H54 (cell line): ENCODE measurements around the gene KCNIP1.
A peak's percentile ranks its signal among the peaks of the same experiment; 100 is the strongest.
"Not testable (repeated sequence)": the region's sequence is repeated elsewhere in the genome, so short reads cannot be mapped to it uniquely, and the experiment has no call there.

Source experiments
- DNase-seq: peaks from one replicate; pipeline ENCODE4 v3.0.0; 2011; ENCODE audit warnings: low spot score, mixed read lengths; ENCODE audit not compliant: insufficient read length
- FAIRE-seq: peaks from 3 replicates; lab custom pipeline; 2011; peaks lifted over from hg19 to GRCh38; lab: Jason Lieb, UNC
- POLR2A ChIP-seq: IDR thresholded peaks from 2 replicates; pipeline ENCODE4 v1.6.1; 2011; ENCODE audit warnings: low read depth, mild to moderate bottlenecking, low read length

The KCNIP1 gene

GRCh38 chr5:170542691-170543293 is 39.0 kb downstream of the KCNIP1 start:
- DNase-seq (no peak), FAIRE-seq (no peak)
- TF ChIP-seq POLR2A, result no peak

DNA sequence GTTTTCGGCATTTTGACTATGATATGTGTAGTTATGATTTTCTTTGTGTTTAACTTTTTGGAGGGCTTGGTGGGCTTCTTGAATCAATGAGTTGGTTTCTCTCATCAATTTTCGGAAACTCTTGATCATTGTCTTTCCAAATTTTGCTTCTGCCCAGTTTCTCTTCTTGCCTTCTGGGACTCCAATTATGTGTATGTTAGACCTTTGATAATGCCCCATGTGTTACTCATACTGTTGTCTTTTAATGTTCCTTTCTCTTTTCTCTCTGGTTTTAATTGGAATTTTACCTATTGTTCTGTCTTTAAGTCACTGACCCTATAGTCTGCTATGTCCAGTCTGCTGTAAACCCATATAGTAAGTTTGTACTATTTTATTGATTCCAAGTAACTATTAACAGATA is 41.5 kb downstream of the KCNIP1 start:
- no peak for FAIRE-seq
- DNase-seq, result no peak
- TF ChIP-seq POLR2A, result no peak

- FAIRE-seq (no peak), DNase-seq (no peak)
- TF ChIP-seq POLR2A, result no peak
Measured at GRCh38 chr5:170545811-170546210, 42.0 kb downstream of the KCNIP1 start.

GRCh38 chr5:170546282-170546681 is 42.5 kb downstream of the KCNIP1 start:
- FAIRE-seq (no peak), DNase-seq (no peak)
- no peak for TF ChIP-seq POLR2A

- not testable (repeated sequence) for FAIRE-seq
Measured at GRCh38 chr5:170550382-170550781, 46.6 kb downstream of the KCNIP1 start.

GRCh38 chr5:170551076-170551475 is 47.3 kb downstream of the KCNIP1 start:
- no peak for DNase-seq
- TF ChIP-seq POLR2A, result no peak
- no peak for FAIRE-seq

More at GRCh38 chr5:170550382-170550781, 46.6 kb downstream of the KCNIP1 start:
- not testable (repeated sequence) for DNase-seq

- no peak for TF ChIP-seq POLR2A
- FAIRE-seq (no peak), DNase-seq (no peak)
Measured at GRCh38 chr5:170551622-170552021, 47.8 kb downstream of the KCNIP1 start.

DNA sequence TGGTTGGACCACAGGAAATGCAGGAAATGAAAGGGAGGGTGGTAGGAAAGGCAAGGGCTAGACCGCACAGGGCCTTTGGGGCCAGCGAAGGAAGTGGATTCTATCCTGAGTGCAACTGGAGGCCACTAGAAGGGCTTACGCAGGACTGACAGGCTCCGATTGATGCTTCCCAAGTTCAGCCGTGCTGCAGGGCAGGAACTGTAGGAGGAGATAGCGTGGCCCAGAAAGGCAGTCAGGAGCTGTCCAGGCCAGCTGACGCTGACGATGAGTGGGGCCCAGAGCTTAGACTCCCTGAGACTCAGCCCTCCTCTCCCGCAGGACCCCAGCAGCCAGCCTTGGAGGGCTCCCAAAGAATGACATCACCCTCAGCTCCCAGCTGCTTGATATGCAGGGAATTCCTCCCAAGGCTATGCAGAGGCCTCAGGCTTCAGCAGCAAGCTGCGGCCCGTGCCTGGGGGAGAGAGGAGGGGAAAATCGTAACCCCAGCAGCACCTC is 48.8 kb downstream of the KCNIP1 start:
- DNase-seq (peak; percentile 40), FAIRE-seq (no peak)
- TF ChIP-seq POLR2A, result no peak

DNA sequence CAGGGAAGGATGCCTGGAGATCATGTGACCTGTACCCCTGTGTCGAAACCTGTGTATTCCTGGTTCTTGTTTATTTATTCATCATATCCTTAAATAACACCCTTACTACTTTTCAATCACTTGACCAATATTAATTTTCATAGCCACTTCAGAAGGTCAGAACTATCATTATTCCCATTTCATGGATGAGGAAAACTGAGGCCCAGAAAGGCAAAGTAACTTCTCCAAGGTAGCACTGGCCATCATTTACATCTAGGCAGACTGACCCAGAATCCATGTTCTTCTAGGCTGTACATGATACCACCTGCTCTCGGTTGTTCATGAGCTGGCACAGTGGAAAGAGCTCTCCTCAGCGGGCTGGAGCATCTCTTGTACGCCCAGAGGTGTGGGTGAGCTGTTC is 49.4 kb downstream of the KCNIP1 start:
- no peak for DNase-seq
- TF ChIP-seq POLR2A, result no peak
- FAIRE-seq, result no peak

GRCh38 chr5:170554521-170555267 is 50.9 kb downstream of the KCNIP1 start:
- no peak for FAIRE-seq
- TF ChIP-seq POLR2A, result no peak
- DNase-seq, result no peak

- FAIRE-seq (no peak), DNase-seq (no peak)
- no peak for TF ChIP-seq POLR2A
Measured at GRCh38 chr5:170557314-170557713, 53.5 kb downstream of the KCNIP1 start.

DNA sequence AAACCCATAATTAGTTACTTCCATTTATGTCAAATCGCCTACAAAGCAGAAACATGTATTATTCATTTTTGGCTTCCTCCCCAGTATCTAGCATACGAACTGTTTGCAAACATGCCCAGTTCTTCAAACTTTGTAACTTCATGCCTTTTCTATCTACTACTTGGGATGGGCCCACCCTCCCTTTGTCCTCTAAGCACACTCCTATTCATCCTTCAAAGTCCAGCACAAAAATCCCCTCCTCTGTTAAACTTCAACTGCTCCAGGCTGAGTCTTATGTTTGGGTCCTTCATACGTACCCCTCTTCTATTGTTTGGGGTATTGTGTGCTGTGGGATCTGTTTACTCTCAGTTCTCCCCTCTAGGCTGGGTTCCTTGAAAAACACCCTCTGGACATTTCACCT is 55.5 kb downstream of the KCNIP1 start:
- TF ChIP-seq POLR2A, result no peak
- no peak for DNase-seq
- FAIRE-seq, result no peak

GRCh38 chr5:170560938-170561337 is 57.1 kb downstream of the KCNIP1 start:
- DNase-seq (no peak), FAIRE-seq (no peak)
- TF ChIP-seq POLR2A, result no peak

- DNase-seq (no peak), FAIRE-seq (no peak)
- no peak for TF ChIP-seq POLR2A
Measured at GRCh38 chr5:170562166-170562874, 58.5 kb downstream of the KCNIP1 start.
